Adipocyte (in vitro differentiated cells): ENCODE measurements around the gene TMEM115.
A peak's percentile ranks its signal among the peaks of the same experiment; 100 is the strongest.

ENCODE experiments used
- DNase-seq: peaks from one replicate; pipeline ENCODE4 v3.0.0-alpha.2; 2015; ENCODE audit warnings: low read depth
- H3K27me3 ChIP-seq: replicated peaks from 2 replicates; pipeline ENCODE4 v1.7.0; 2013; ENCODE audit warnings: mild to moderate bottlenecking, low read length, moderate library complexity; ENCODE audit not compliant: control insufficient read depth, insufficient read depth
- H3K36me3 ChIP-seq: 2 replicates; pipeline ENCODE4 v1.7.0; 2013; ENCODE audit warnings: low read length, mild to moderate bottlenecking, moderate library complexity; ENCODE audit not compliant: control insufficient read depth, insufficient read depth, severe bottlenecking
- H3K4me1 ChIP-seq: 2 replicates; pipeline ENCODE4 v1.7.0; 2013; ENCODE audit warnings: mild to moderate bottlenecking, low read length, moderate library complexity; ENCODE audit not compliant: control insufficient read depth, insufficient read depth
- H3K4me3 ChIP-seq: 2 replicates; pipeline ENCODE4 v1.7.0; 2013; ENCODE audit warnings: mild to moderate bottlenecking, low read length, moderate library complexity
- H3K9ac ChIP-seq: 2 replicates; pipeline ENCODE4 v1.7.0; 2013; ENCODE audit warnings: mild to moderate bottlenecking, low read length, moderate library complexity
- H3K9me3 ChIP-seq: 2 replicates; pipeline ENCODE4 v1.7.0; 2013; ENCODE audit warnings: mild to moderate bottlenecking, low read length, moderate library complexity; ENCODE audit not compliant: control insufficient read depth

TMEM115 gene

GRCh38 chr3:50358355-50358910, 888 bp downstream of the TMEM115 start:
- H3K4me1 ChIP-seq = peaks cover 31% of the 10 kb centered on the region
- H3K27me3 ChIP-seq = no peaks in the 10 kb centered on the region
- DNase-seq = no peak
- H3K4me3 ChIP-seq = peak overlapping the region; percentile 93
- H3K36me3 ChIP-seq = peaks cover 20% of the 10 kb centered on the region
- no peaks in the 10 kb centered on the region for H3K9me3 ChIP-seq
- H3K9ac ChIP-seq = peak overlapping the region; percentile 98

- H3K9me3 ChIP-seq = no peaks in the 10 kb centered on the region
- no peak for DNase-seq
- H3K9ac ChIP-seq = peak overlapping the region; percentile 98
- H3K4me3 ChIP-seq = peak overlapping the region; percentile 93
- H3K27me3 ChIP-seq = no peaks in the 10 kb centered on the region
- peaks cover 31% of the 10 kb centered on the region for H3K4me1 ChIP-seq
- H3K36me3 ChIP-seq = peaks cover 25% of the 10 kb centered on the region
Observed at GRCh38 chr3:50357481-50357880, 1.8 kb downstream of the TMEM115 start.

GRCh38 chr3:50356553-50356952, 2.8 kb downstream of the TMEM115 start:
- no peaks in the 10 kb centered on the region for H3K27me3 ChIP-seq
- no peaks in the 10 kb centered on the region for H3K9me3 ChIP-seq
- H3K36me3 ChIP-seq = peaks cover 25% of the 10 kb centered on the region
- peaks cover 34% of the 10 kb centered on the region for H3K4me1 ChIP-seq
- no peak for DNase-seq
- H3K9ac ChIP-seq = peak overlapping the region; percentile 98
- H3K4me3 ChIP-seq = peak overlapping the region; percentile 93

- H3K4me3 ChIP-seq = peak overlapping the region; percentile 93
- H3K27me3 ChIP-seq = no peaks in the 10 kb centered on the region
- H3K9ac ChIP-seq = peak overlapping the region; percentile 16
- H3K9me3 ChIP-seq = no peaks in the 10 kb centered on the region
- H3K36me3 ChIP-seq = peaks cover 25% of the 10 kb centered on the region
- no peak for DNase-seq
- peaks cover 40% of the 10 kb centered on the region for H3K4me1 ChIP-seq
Observed at GRCh38 chr3:50355829-50356552, 3.3 kb downstream of the TMEM115 start.

- H3K4me1 ChIP-seq = peaks cover 46% of the 10 kb centered on the region
- no peak overlapping the region for H3K4me3 ChIP-seq
- no peaks in the 10 kb centered on the region for H3K27me3 ChIP-seq
- H3K9ac ChIP-seq = no peak overlapping the region
- H3K9me3 ChIP-seq = no peaks in the 10 kb centered on the region
- no peak for DNase-seq
- H3K36me3 ChIP-seq = peaks cover 25% of the 10 kb centered on the region
Observed at GRCh38 chr3:50354850-50355249, 4.5 kb downstream of the TMEM115 start.

- Histone ChIP-seq H3K9me3 (no peaks in the 10 kb centered on the region), H3K27me3 (no peaks in the 10 kb centered on the region), H3K4me1 (peaks cover 52% of the 10 kb centered on the region), H3K9ac (no peak overlapping the region), H3K4me3 (no peak overlapping the region), H3K36me3 (peaks cover 25% of the 10 kb centered on the region)
- no peak for DNase-seq
Observed at GRCh38 chr3:50354186-50354764, 5.0 kb downstream of the TMEM115 start.

GRCh38 chr3:50353245-50354004, 5.9 kb downstream of the TMEM115 start:
- Histone ChIP-seq H3K9ac (no peak overlapping the region), H3K27me3 (no peaks in the 10 kb centered on the region), H3K4me1 (peaks cover 52% of the 10 kb centered on the region), H3K4me3 (no peak overlapping the region), H3K36me3 (peaks cover 29% of the 10 kb centered on the region), H3K9me3 (no peaks in the 10 kb centered on the region)
- DNase-seq = no peak

- Histone ChIP-seq H3K9ac (no peak overlapping the region), H3K27me3 (no peaks in the 10 kb centered on the region), H3K4me3 (no peak overlapping the region), H3K9me3 (no peaks in the 10 kb centered on the region), H3K36me3 (peaks cover 34% of the 10 kb centered on the region), H3K4me1 (peaks cover 46% of the 10 kb centered on the region)
- no peak for DNase-seq
Observed at GRCh38 chr3:50352781-50353180, 6.5 kb downstream of the TMEM115 start.

- peaks cover 34% of the 10 kb centered on the region for H3K36me3 ChIP-seq
- no peaks in the 10 kb centered on the region for H3K9me3 ChIP-seq
- DNase-seq = no peak
- H3K4me3 ChIP-seq = peak overlapping the region; percentile 88
- H3K9ac ChIP-seq = peak overlapping the region; percentile 95
- no peaks in the 10 kb centered on the region for H3K27me3 ChIP-seq
- peaks cover 32% of the 10 kb centered on the region for H3K4me1 ChIP-seq
Observed at GRCh38 chr3:50351323-50351697, 8.0 kb downstream of the TMEM115 start.

- H3K4me3 ChIP-seq = peak within 1 kb of the TSS; percentile 88
- no peaks in the 10 kb centered on the region for H3K9me3 ChIP-seq
- H3K36me3 ChIP-seq = peaks cover 34% of the 10 kb centered on the region
- H3K4me1 ChIP-seq = peaks cover 29% of the 10 kb centered on the region
- H3K9ac ChIP-seq = peak within 1 kb of the TSS; percentile 95
- H3K27me3 ChIP-seq = no peaks in the 10 kb centered on the region
- DNase-seq = peak; percentile 97
Observed at GRCh38 chr3:50350527-50351322, 8.6 kb downstream of the TMEM115 start, which contains the start of the genes CYB561D2 and NPRL2. CYB561D2 (plus strand) TSS chr3:50350862; CDS start chr3:50351434, 572 bp downstream. NPRL2 (minus strand) TSS chr3:50350775; CDS start chr3:50350652, 123 bp downstream.
